ENCODE measurements around the gene CNGB1.
"Not testable (repeated sequence)": the region's sequence is repeated elsewhere in the genome, so short reads cannot be mapped to it uniquely, and the experiment has no call there.

The CNGB1 gene

DNA sequence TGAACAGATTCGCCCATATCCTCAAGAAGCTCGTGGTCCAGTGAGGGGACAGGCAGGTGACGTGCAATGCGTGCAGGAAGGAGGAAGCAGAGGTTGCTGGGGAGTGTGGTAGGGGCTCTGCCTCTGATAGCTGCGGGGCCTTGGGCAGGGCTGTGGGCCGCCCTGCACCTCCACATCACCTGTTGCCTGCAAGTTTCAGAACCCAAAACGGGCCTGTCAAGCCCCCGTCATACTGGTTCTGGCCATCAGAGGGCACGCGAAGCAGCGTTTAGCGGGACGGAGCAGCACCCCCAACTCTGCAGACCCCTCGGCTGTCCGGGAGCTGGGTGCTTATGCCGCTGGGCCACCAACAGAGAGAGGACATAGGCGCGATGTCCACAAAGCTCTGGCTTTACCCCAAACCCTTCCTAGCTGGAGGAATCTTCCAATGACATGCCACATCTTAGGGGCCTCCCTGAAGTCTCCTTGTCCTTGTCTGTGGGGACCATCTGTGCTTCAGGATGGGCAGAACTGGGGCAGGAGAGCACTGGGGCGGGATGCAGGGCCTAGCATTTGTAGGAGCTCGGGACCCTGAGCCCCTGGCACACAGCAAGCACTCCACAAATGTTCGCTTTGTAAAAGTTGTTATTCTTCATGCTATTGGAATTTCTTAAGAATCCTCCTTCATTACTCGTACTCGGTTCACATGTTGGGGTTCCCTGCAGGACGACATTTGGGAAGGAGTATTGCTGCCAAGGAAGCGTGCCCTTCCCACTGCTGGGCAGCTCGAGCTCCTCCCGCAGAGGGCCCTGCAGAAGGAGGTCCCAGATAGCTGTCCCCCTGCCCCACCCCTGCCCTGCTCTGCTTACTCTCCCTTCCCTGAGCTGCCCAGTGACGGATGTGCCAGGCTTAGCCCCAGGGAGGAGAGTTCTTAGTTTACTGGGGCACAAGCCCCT is 64.3 kb downstream of the CNGB1 start:
- peak in 1 of 2 experiments; percentile 5 for DNase-seq (ENCODE audit: low read depth in 2 of 2)

GRCh38 chr16:57904101-57904500 is 66.8 kb downstream of the CNGB1 start:
- no peak for DNase-seq (ENCODE audit: low read depth in 2 of 2)

DNA sequence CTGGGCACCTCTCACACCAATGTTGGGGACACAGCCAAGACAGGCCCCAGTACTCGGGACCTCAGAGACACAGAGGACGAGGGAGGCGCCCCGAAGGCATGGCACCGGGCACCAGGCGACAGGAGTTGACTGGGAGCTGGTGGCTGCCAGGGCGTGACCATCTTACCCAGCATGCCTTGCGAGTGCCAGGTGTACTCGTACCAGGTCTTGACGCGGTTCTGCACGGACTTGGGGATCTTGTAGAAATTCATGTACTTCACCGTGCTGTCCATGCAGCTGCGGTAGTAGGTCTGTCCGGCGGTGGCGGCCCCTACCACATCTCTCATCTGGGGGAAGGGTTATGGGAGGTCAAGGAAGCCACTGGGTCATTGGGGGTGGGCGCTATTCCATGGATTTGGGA is 67.3 kb downstream of the CNGB1 start:
- DNase-seq (ENCODE audit: low read depth in 2 of 2): no peak

- DNase-seq (ENCODE audit: low read depth in 2 of 2): no peak
These were observed 69.4 kb downstream of the CNGB1 start for GRCh38 chr16:57901480-57902069.

GRCh38 chr16:57900796-57901479 is 70.0 kb downstream of the CNGB1 start:
- no peak for DNase-seq (ENCODE audit: low read depth in 2 of 2)

DNA sequence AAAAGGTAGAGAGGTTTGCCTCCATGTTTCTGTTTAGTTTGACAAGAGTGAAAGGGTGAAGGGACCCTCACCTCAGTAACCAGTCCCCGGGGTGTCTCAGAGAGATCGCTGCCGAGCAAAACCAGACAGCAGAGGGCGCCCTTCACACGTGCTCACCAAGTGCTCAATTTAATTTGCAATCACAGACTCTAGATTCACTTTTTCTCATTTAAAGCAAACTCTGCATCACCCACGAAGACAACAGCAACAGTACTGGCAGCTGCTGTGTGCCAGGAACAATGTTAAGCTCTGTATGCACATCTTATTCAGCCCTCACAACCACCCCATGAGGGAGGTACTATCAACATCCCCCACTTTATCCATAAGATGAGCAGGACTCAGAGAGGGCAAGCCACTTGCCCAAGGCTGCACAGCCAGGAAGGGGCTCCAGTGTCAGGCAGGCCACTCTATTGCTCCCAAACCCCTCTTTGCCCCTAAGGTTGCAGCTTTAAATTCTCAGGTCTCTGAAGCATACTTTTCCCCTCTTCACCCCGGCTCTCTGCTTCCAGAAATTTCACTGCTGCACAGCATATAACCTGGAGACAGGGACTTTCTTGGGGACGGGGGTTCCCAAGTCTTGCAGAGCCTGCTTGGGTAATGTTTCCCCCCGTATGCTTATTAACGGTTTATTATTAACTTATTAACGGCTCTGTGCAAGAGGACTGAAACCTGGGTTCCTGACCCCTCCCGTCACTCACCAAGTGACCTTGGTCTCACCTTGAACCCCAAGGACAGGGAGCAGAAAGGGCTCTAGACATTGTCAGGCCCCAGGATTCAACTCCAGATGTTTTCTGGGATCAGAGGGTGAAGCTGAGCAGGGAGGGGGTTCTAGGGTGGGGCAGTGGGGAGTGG is 70.9 kb downstream of the CNGB1 start:
- DNase-seq (ENCODE audit: low read depth in 2 of 2): peak; percentile 54 to 72

- no peak for DNase-seq (ENCODE audit: low read depth in 2 of 2)
These were observed 72.0 kb downstream of the CNGB1 start for GRCh38 chr16:57898961-57899360.

DNA sequence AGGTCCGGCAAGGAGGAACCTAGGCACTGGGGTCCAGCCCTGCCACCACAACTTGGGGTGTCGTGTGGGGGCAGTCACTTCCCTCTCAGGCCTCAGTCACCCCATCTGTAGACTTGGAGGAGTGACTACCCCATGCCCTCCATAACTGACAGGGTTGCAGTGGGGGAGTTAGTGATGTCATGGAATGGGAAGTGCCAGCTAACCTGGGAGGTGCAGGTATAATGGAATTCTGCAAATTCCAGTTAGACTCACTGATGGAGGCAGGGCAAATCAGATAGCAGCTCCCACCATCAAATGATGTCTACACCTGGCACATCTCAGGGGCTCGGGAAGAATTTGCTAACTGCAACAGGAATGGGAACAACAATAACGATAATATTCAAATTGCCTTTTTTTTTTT is 72.9 kb downstream of the CNGB1 start:
- DNase-seq (ENCODE audit: low read depth in 2 of 2): no peak

GRCh38 chr16:57897053-57897784 is 73.7 kb downstream of the CNGB1 start:
- no peak for DNase-seq (ENCODE audit: low read depth in 2 of 2)

DNA sequence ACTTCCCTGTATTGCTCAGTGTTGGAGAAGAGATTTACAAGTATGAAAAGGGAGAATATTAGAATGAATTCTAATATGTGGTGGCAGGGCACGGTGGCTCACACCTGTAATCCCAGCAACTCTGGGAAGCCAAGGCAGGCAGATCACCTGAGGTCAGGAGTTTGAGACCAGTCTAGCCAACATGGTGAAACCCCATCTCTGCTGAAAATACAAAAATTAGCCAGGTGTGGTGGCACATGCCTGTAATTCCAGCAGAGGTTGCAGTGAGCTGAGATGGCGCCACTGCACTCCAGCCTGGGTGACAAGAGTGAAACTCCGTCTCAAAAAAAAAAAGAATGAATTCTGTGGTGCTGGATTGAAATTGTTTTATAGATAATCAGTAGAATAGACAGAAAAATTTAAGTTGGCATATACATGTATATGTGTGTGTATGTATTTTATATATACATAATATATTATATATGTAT is 75.8 kb downstream of the CNGB1 start:
- DNase-seq (ENCODE audit: low read depth in 2 of 2): not testable (repeated sequence)

GRCh38 chr16:57894390-57895080 is 76.4 kb downstream of the CNGB1 start:
- DNase-seq (ENCODE audit: low read depth in 2 of 2): no peak

DNA sequence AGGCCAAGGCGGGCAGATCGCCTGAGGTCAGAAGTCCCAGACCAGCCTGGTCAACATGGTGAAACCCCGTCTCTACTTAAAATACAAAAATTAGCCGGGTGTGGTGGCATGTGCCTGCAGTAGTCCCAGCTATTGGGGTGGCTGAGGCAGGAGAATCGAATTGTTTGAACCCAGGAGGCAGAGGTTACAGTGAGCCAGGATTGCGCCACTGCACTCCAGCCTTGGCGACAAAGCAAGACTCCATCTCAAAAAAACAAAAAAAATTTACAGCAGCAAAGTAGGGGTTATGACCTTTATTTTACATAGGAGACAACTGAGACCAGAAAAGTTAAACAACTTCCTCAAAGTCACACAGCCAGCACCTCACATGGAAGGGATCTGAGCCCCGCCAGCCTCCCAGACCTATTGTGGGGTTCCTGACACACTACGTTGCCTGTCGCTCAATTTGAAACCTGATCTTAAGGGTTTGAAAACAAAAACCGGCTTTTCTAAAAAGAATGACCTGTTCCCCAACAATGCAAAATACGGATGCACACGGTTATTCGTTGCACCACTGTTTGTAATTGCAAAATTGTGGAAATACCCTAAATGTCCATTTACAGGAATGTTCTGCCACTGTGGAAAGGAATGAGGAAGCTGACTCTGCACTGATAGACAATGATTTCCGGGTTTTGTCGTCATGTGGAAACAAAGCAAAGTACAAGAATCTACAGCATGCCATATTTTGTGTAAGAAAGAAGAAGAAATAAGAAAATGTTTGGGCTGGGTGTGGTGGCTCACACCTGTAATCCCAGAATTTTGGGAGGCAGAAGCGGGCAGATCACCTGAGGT is 77.2 kb downstream of the CNGB1 start:
- DNase-seq (ENCODE audit: low read depth in 2 of 2): no peak

DNA sequence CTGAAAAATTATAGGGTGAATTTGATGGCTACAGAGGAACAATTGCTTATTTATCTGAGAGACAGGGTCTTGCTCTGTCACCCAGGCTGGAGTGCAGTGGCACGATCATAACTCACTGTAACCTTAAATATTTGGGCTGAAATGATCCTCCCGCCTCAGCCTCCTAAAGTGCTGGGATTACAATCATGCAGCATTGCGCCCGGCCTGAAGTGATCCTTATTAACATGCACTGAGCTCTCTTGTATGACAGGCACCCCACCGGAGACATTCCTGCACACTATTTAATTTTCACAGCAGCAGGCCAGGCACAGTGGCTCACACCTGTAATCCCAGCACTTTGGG is 77.7 kb downstream of the CNGB1 start:
- DNase-seq (ENCODE audit: low read depth in 2 of 2): no peak

DNA sequence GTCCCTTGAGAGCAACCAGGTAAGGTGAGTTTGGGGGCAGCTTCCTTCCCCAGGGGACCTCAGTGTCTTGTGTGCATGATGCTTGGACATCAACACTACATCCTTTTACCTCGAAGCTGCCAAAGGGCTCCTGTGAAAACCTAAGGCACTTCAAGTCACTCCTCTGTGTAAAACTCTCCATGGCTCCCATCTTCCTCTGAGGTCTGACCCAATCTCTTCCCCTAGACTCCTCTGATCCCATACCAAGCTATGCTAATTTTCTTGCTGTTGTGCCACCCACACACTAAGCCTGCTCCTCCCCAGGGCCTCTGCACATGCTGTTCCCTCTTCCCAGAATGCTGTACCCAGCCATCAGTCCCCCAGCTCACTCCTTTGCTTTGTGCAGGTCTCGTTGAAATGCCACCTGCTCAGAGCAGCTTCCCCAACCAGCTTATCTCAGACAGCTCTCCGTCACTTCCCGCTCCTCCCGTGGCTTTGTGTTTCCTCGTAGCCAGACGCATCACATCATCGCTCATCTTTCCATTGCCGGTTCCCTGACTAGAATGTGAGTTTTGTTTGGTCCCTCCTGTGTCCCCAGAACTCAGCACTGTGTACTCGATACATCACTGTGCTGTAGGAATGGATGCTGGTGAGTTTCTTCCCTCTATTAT is 78.4 kb downstream of the CNGB1 start:
- no peak for DNase-seq (ENCODE audit: low read depth in 2 of 2)

- no peak for DNase-seq (ENCODE audit: low read depth in 2 of 2)
These were observed 78.9 kb downstream of the CNGB1 start for GRCh38 chr16:57892041-57892440.

DNA sequence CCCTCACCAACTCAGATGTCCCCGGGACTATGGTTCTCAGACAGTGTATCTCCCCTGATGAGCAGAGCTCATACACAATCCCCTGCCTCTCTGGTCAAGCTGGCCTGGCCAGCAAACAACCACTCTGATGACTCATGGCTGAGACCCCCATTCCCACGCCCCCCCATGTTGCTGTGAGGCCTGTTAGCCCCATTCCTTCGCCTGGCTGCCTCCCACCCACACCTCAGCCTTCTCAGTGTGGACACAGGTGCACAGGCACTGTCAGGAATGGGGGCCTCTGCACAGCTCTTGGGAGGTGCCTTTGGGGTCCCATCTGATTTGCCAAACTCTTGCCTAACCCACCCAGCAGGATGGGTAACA is 80.2 kb downstream of the CNGB1 start:
- no peak for DNase-seq (ENCODE audit: low read depth in 2 of 2)

DNA sequence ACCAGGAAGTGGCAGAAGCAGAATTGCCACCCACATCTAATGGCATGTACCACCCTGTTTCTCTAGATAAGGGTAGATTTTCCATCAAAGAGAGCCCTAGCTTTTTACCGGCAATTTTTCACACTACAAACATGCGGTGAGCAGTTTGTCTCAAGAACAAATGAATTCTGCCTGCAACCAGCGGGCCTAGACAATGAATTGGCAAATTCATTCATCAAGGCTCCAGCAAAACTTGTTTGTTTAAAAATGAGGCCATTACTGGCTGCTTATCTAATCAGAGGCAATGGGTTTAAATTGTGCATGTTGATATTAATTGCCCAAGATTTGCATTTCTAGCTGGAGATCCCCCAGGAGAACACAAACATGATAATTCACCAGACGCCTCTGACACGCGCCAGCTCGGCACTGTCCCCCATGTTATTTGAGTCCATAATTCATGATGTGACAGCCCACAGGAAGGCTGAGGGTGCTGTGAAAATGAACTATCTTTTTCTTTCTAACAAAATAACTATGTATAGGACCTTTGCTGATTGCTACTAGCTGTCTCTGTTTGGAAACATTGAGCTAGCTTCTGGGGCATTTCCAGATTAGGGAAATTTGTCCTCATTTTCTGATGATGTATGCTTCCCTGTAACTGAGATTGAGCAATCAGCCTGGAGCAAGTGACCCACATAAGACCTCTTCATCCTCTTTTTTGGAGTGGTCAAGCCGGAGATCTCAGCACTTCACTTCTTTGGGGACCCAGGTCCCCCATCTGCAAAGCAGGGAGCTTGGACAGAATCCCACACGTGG is 80.8 kb downstream of the CNGB1 start:
- DNase-seq (ENCODE audit: low read depth in 2 of 2): no peak

- DNase-seq (ENCODE audit: low read depth in 2 of 2): no peak
These were observed 81.4 kb downstream of the CNGB1 start for GRCh38 chr16:57889522-57889921.

Data from stimulated activated CD4-positive, alpha-beta T cell treated with anti-CD3 and anti-CD28 coated beads, Interleukin-12 subunit alpha, Interleukin-12 subunit beta, amount 100 ng/mL, for 24 hours (primary cell).